HG03108 (cell line): ENCODE results near the gene GART.
"Not testable (repeated sequence)": the region's sequence is repeated elsewhere in the genome, so short reads cannot be mapped to it uniquely, and the experiment has no call there.

Experiments used
- ATAC-seq: cut with Tn5 transposase; IDR thresholded peaks from one replicate; pipeline ENCODE4 v1.9.1; 2021; ENCODE audit warnings: moderate library complexity; ENCODE audit not compliant: unreplicated experiment

The GART gene

GRCh38 chr21:33518899-33519298 lies 23.0 kb downstream of the GART start:
- no peak for ATAC-seq

GRCh38 chr21:33514229-33514628 lies 27.7 kb downstream of the GART start:
- no peak for ATAC-seq

GRCh38 chr21:33512481-33512880 lies 29.4 kb downstream of the GART start:
- ATAC-seq = no peak

GRCh38 chr21:33511639-33512038 lies 30.3 kb downstream of the GART start:
- ATAC-seq = no peak

GRCh38 chr21:33510826-33511225 lies 31.1 kb downstream of the GART start:
- ATAC-seq = no peak

- not testable (repeated sequence) for ATAC-seq
Measured at GRCh38 chr21:33507003-33507402, 34.9 kb downstream of the GART start.

- ATAC-seq = no peak
Measured at GRCh38 chr21:33505833-33506232, 36.1 kb downstream of the GART start.

- ATAC-seq = no peak
Measured at GRCh38 chr21:33496345-33496744, 45.6 kb downstream of the GART start.

- no peak for ATAC-seq
Measured at GRCh38 chr21:33495743-33496142, 46.2 kb downstream of the GART start.

- ATAC-seq = no peak
Measured at GRCh38 chr21:33493756-33494155, 48.2 kb downstream of the GART start.

- ATAC-seq = no peak
Measured at GRCh38 chr21:33492571-33492970, 49.3 kb downstream of the GART start.

GRCh38 chr21:33491373-33492102 lies 50.4 kb downstream of the GART start, which contains the start of gene DNAJC28:
Gene DNAJC28, minus strand, starts transcription at chr21:33491716. Its CDS starts 2,323 bp downstream, at chr21:33489393.
- ATAC-seq = peak; percentile 98

GRCh38 chr21:33490991-33491372 lies 50.9 kb downstream of the GART start:
- no peak for ATAC-seq

- ATAC-seq = no peak
Measured at GRCh38 chr21:33488936-33489335, 53.0 kb downstream of the GART start.

GRCh38 chr21:33487996-33488395 lies 53.9 kb downstream of the GART start:
- no peak for ATAC-seq

GRCh38 chr21:33481314-33481943 lies 60.5 kb downstream of the GART start:
- ATAC-seq = no peak

GRCh38 chr21:33480481-33481103 lies 61.3 kb downstream of the GART start:
- ATAC-seq = no peak

- peak; percentile 88 for ATAC-seq
Measured at GRCh38 chr21:33479679-33480480, 62.0 kb downstream of the GART start, which contains the start of gene TMEM50B. Gene TMEM50B, minus strand, starts transcription at chr21:33479974. Its CDS starts 11,089 bp downstream, at chr21:33468885.

GRCh38 chr21:33478935-33479678 lies 62.8 kb downstream of the GART start:
- no peak for ATAC-seq

- ATAC-seq = no peak
Measured at GRCh38 chr21:33478182-33478581, 63.7 kb downstream of the GART start.
